ENCODE data around the gene CD36. TPM values are rescaled to one million over a fixed set of nuclear protein-coding genes. Genes with fewer than 3 reads are reported as not detected.

Gene CD36
- total and polyA plus RNA-seq, 2 experiments from 2014 or later, result 0.40 to 1.8 TPM

- TF ChIP-seq CTCF (conservative IDR thresholded peaks at IDR 0.05; ENCODE audit: low read depth in 2 of 2) (no peak), STAT1 (IDR thresholded peaks at IDR 0.05; ENCODE audit: unreplicated experiment) (no peak), EZH2phosphoT487 (IDR thresholded peaks at IDR 0.05; ENCODE audit: unreplicated experiment) (no peak), EZH2 (IDR thresholded peaks at IDR 0.05; ENCODE audit: low read depth, unreplicated experiment) (no peak), ZNF114 (CRISPR knock-in tag; IDR thresholded peaks at IDR 0.05) (no peak), NANOG (IDR thresholded peaks at IDR 0.05; ENCODE audit: borderline replicate concordance) (no peak)
Observed at GRCh38 chr7:80624763-80625162, 13.7 kb upstream of the CD36 start (continued).

GRCh38 chr7:80629023-80629422 lies 9.4 kb upstream of the CD36 start:
- Mint-ChIP-seq H3K27me3 (ENCODE audit: insufficient read depth, low read depth, poor library complexity) (no peaks in the 10 kb centered on the region), H3K27ac (no peak overlapping the region), H3K36me3 (ENCODE audit: low read depth) (no peaks in the 10 kb centered on the region), H3K4me1 (peaks cover 7% of the 10 kb centered on the region), H3K4me3 (no peak overlapping the region), H3K9me3 (no peaks in the 10 kb centered on the region)
- no peaks in the 10 kb centered on the region for H3K27me3 ChIP-seq (ENCODE audit: insufficient read depth)
- no peaks in the 10 kb centered on the region for H3K36me3 ChIP-seq (ENCODE audit: insufficient read depth)
- ATAC-seq (no peak), DNase-seq (ENCODE audit: low spot score) (no peak)
- no peak overlapping the region for H2AFZ ChIP-seq
- no peaks in the 10 kb centered on the region for H3K9me2 ChIP-seq (ENCODE audit: insufficient read depth)
- no peaks in the 10 kb centered on the region for H3F3A ChIP-seq (replicated peaks; ENCODE audit: low read depth)
- H3K79me2 ChIP-seq (replicated peaks; ENCODE audit: insufficient read depth), result no peaks in the 10 kb centered on the region
- no peaks in the 10 kb centered on the region for H4K20me1 ChIP-seq (replicated peaks; ENCODE audit: insufficient read depth)
- no peaks in the 10 kb centered on the region; the same call in 1 of the 2 replicates for H3K4me1 ChIP-seq (ENCODE audit: insufficient read depth)
- no peak for TF ChIP-seq ZNF114 (CRISPR knock-in tag; IDR thresholded peaks at IDR 0.05)
- no peak for TF ChIP-seq CREB1 (CRISPR knock-in tag; IDR thresholded peaks at IDR 0.05; ENCODE audit: low read depth)
- no peak for TF ChIP-seq POLR2AphosphoS5 (IDR thresholded peaks at IDR 0.05; ENCODE audit: low read depth)
- TF ChIP-seq CTCF (conservative IDR thresholded peaks at IDR 0.05; ENCODE audit: low read depth in 2 of 2), result no peak
- no peak for TF ChIP-seq EZH2phosphoT487 (IDR thresholded peaks at IDR 0.05; ENCODE audit: unreplicated experiment)
- no peak for TF ChIP-seq EZH2 (IDR thresholded peaks at IDR 0.05; ENCODE audit: low read depth, unreplicated experiment)
- H3K27ac ChIP-seq (ENCODE audit: low read depth), result no peak overlapping the region
- no peak overlapping the region for H3K4me2 ChIP-seq
- H3K4me3 ChIP-seq, result no peak overlapping the region

GRCh38 chr7:80630608-80631405 lies 7.6 kb upstream of the CD36 start:
- H4K20me1 ChIP-seq (replicated peaks; ENCODE audit: insufficient read depth), result no peaks in the 10 kb centered on the region
- no peaks in the 10 kb centered on the region for H3K9me2 ChIP-seq (ENCODE audit: insufficient read depth)
- Mint-ChIP-seq H3K4me3 (no peak overlapping the region), H3K36me3 (ENCODE audit: low read depth) (no peaks in the 10 kb centered on the region), H3K4me1 (peaks cover 5% of the 10 kb centered on the region), H3K27ac (peak overlapping the region; percentile 16; the same call in 1 of the 2 replicates), H3K27me3 (ENCODE audit: insufficient read depth, low read depth, poor library complexity) (no peaks in the 10 kb centered on the region), H3K9me3 (no peaks in the 10 kb centered on the region)
- no peak for TF ChIP-seq CREB1 (CRISPR knock-in tag; IDR thresholded peaks at IDR 0.05; ENCODE audit: low read depth)
- no peaks in the 10 kb centered on the region for H3F3A ChIP-seq (replicated peaks; ENCODE audit: low read depth)
- no peaks in the 10 kb centered on the region for H3K36me3 ChIP-seq (ENCODE audit: insufficient read depth)
- no peaks in the 10 kb centered on the region for H3K79me2 ChIP-seq (replicated peaks; ENCODE audit: insufficient read depth)
- H3K4me3 ChIP-seq, result no peak overlapping the region
- H3K4me1 ChIP-seq (ENCODE audit: insufficient read depth), result no peaks in the 10 kb centered on the region
- ATAC-seq, result no peak
- H3K4me2 ChIP-seq, result no peak overlapping the region
- H3K27me3 ChIP-seq (ENCODE audit: insufficient read depth), result no peaks in the 10 kb centered on the region
- H2AFZ ChIP-seq, result no peak overlapping the region
- no peak for DNase-seq (ENCODE audit: low spot score)
- H3K27ac ChIP-seq (ENCODE audit: low read depth), result no peak overlapping the region
